ENCODE data around the gene GPR15.

The GPR15 gene

DNA sequence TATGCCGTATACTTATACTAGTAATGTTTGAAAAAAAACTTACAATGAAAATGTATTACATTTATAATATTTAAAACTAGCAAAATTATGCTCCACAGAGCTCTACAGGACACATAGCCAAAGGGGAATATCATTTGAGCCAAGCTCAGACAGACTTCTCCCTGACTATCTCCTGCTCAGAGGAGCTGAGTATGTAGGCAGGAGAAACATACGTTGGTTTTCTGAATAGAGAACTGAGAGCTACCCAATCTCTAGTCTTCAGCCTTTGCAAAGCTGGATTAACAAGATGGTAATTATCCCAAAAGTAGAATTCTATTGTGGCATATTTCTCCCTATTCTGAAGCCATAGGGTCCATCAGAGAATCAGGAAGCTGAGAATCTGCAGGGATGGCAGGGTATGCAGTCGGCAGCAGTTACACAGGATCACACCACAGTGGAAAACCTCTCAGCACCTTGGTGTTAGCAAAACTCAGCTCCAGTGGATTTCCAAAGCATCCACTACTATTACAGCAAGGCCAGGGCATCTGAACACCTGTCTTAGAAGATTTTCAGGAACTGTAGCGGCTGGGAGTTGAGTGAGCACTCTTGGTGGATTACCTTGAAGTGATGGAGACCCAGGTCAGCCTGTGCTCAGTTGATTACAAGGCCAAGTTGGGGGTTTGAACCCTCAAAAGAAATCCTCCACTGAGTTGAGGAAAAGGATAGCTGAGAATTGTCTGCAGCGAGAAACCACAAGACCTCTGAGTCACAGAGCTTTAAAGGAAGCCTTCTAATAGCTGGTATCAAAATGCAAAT is 30.1 kb downstream of the GPR15 start:
- TF ChIP-seq, protein P1, sequence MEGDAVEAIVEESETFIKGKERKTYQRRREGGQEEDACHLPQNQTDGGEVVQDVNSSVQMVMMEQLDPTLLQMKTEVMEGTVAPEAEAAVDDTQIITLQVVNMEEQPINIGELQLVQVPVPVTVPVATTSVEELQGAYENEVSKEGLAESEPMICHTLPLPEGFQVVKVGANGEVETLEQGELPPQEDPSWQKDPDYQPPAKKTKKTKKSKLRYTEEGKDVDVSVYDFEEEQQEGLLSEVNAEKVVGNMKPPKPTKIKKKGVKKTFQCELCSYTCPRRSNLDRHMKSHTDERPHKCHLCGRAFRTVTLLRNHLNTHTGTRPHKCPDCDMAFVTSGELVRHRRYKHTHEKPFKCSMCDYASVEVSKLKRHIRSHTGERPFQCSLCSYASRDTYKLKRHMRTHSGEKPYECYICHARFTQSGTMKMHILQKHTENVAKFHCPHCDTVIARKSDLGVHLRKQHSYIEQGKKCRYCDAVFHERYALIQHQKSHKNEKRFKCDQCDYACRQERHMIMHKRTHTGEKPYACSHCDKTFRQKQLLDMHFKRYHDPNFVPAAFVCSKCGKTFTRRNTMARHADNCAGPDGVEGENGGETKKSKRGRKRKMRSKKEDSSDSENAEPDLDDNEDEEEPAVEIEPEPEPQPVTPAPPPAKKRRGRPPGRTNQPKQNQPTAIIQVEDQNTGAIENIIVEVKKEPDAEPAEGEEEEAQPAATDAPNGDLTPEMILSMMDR (IDR thresholded peaks at IDR 0.05) = no peak

DNA sequence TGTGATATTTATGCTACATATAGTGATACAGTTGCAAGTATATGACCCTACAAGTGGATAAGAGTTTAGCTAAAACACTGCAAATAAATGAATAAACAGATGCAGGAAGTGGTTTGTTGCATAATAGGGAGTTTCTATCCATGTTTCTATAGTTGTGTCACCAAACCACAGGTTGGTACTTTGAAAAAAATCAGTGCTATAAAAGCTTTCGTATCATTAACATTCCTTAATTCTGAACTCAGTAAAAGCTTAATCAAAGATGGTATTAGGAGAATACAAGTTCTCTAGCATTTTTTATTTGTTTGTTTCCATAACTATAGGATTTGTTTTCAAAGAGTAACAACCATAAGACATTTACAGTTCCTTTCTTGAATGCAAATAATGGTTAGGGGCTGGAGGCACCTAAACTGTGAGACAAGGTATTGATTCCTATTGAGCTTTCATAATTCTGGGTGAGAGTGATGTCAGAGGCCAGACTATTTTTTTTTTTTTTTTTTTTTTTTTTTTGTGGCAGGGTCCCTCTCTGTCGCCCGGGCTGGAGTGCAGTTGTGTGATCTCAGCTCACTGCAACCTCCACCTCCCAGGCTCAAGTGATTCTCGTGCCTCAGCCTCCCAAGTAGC is 32.0 kb downstream of the GPR15 start:
- TF ChIP-seq, protein P1 (IDR thresholded peaks at IDR 0.05) = no peak

DNA sequence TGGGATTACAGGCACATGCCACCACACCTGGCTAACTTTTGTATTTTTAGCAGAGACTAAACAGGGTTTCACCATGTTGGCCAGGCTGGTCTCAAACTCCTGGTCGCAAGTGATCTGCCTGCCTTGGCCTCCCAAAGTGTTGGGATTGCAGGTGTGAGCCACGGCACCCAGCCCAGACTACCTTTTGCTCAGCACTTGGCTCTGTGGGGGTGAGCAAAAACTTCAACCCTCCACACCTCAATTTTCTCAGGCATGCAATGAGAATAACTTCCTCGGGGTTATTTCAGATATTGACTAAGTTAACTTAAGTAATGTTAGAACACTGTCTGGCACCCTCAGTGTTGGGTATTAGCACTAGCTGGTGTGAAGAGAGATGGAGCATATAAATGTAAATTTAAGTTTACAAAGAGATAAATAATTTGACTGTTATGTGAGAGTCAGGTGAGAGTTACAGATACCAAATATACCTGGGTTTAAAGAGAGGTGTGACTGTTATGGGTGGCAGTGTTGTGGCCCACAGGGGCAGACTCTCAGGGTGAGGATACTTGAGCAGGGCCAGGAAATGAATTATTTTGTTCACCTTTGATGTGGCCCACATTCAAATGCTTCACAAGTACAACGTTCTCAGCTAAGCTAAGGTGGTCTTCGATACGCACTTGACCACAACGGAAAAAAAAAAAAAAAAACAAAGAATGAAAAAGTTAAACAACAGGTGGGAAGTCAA is 32.7 kb downstream of the GPR15 start:
- TF ChIP-seq, protein P1 (IDR thresholded peaks at IDR 0.05) = no peak

DNA sequence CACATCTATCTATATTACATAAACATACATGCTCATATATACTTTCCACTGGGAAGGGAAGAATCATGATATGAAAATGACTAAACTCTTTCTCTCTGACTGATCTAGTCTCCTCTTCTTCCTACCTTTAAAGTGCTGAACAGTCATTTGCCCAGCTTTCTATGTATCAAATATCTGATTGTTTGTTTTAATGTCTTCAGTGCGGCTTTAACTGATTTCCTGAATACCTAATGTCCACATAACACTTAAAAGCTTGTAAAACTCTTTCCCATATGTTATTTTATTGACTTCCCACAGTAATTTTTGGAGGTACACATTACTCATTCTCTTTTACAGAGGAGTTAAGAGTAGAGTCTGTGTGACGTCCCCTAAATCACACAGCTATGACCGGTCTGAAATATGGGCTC is 33.5 kb downstream of the GPR15 start:
- TF ChIP-seq, protein P1 (IDR thresholded peaks at IDR 0.05) = no peak

DNA sequence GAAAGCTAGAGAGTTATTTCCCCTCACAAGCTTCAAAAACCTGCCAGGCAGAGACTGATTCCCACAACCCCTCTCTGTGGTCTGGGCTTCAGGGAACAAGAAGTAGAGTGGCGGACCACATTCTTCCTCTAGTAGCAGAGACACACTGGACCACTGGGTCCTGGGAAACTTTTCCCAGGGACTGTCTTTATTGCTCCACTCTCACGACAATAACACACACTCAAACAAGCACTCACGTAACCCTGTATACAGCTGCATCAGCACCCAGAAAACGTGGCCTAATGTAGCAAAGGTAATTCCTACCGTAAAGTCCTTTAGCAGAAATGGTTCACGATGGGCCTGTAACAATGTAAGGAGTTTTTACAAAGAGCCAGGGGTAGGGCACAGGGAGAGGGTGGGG is 34.1 kb downstream of the GPR15 start:
- TF ChIP-seq, protein P1 (IDR thresholded peaks at IDR 0.05) = no peak

DNA sequence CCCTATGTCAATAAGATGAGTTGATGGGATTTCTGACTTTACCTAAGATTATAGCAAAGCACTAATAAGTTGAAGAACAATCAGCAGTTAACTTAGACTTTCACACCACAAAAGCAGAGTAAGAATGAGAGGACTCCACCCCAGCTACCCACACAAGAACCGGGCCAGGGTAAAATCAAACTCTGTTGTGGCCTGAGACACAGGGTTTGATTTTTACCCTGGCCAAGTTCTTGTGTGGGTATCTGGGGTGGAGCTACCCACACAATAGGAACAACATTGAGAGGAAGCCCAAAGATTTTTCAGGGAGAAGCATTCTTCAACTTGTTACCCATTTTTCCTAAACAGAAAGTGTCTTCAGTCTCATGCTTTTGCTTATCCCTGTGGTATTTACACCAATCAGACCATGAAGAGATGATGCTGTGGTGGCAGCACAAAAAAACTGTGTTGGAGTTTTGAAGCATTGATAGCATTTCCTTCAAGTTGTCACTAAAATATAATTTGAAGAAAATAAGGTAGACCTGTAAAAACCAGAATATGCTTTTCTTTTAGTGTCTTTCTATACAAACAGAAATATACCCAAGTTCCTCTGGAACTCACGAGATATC is 36.0 kb downstream of the GPR15 start:
- TF ChIP-seq, protein P1 (IDR thresholded peaks at IDR 0.05) = no peak

DNA sequence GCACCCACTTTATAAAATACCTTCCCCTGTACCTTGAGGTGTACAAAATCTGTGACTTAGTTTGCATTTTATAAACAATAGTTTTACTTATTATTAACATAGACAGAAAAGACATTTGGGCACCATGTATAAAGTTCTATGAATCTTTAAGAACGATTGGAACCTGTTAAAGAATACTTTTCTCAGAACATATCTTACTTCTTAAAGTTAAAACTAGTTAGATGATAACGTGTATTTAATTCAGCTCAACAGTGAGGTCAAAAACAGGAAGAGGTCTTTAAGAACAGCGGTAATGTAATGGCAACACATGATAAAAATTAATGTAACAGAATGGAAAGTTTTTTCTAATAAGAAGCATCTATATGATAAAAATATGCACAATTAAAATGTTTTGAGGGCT is 36.6 kb downstream of the GPR15 start:
- TF ChIP-seq, protein P1 (IDR thresholded peaks at IDR 0.05) = no peak

Data from LNCAP (cell line).